ENCODE data around the gene SEPTIN2. TPM values are rescaled to one million over a fixed set of nuclear protein-coding genes. Genes with fewer than 3 reads are reported as not detected.

SEPTIN2 gene
- total RNA-seq (100 to 1,000 TPM; 301 to 319 TPM), polyA plus RNA-seq (187 TPM)

DNA sequence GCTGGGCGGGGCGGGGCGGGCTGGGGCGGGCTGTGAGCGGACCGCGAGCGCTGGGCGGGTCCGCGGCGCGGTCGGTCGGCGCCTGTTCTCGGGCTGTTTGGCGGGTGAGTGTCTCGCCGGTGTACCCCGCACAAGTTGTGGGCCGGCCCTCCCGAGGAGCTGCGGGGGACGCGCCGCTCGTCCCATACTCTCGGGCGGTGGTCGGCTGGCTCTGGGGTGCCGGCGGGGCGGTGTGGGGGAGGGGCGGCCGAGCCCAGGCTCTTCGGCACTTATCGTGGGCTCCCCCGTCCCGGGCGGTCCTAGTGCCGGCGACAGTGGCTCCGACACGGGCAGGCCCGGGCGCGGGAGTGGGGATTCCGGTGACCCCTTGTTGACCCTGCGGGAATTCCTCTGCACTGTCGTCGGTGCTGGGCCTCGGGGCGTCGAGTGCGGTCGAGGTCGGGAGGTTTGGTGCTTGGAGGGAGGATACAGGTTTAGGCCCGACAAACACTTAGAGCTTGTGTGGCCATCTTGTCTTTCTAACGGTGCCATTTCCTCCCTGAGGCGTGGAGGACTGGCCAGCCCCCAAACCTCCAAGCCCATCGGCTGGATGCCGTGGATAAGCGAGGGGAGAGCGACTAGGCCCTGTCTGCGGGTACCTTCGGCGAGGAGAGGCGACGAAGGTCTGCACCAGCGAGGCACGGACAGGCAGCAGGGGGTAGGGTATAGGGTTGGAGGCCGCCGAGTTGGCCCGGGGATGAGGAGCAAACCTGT lies at the start of gene SEPTIN2:
Gene SEPTIN2 (plus strand): TSS at position 47 of the 753 bp plus-strand sequence. CDS start 8,308 bp downstream, outside the sequence.
- Histone ChIP-seq H3K27ac (ENCODE audit: low read depth, low read length) (peak within 1 kb of the TSS; percentile 90), H3K36me3 (ENCODE audit: insufficient read depth, low read length) (no peaks in the 10 kb centered on the region), H3K4me3 (ENCODE audit: low read length) (peak within 1 kb of the TSS; percentile 89), H3K4me1 (ENCODE audit: insufficient read depth, low read length) (peaks cover 60% of the 10 kb centered on the region), H3K9me3 (ENCODE audit: low read length) (no peaks in the 10 kb centered on the region), H3K27me3 (ENCODE audit: insufficient read depth, low read length, poor library complexity, severe bottlenecking) (no peaks in the 10 kb centered on the region)
- Mint-ChIP-seq H3K9me3 (no peaks in the 10 kb centered on the region), H3K27ac (peak within 1 kb of the TSS; percentile 92 to 100 (median 99)), H3K27me3 (peaks cover 0 to 2% of the 10 kb centered on the region in 2 donors), H3K4me3 (peak within 1 kb of the TSS; percentile 89 to 99 (median 98)), H3K36me3 (peaks cover 0 to 47% (median 1%) of the 10 kb centered on the region in 3 donors), H3K4me1 (peaks cover 63 to 83% (median 73%) of the 10 kb centered on the region in 3 donors)
- ChIA-PET CTCF (interaction anchor here (1.4 to 2.1 kb wide), 2 partner anchors 8 to 43 kb away, joined by 3 to 8 read pairs; no protein-coding TSS in a partner anchor), POLR2A (interaction anchor here (0.7 to 2.1 kb wide), 10 partner anchors 10 to 386 kb away, joined by 3 to 8 read pairs (median 3); partner anchors contain the start of genes ATG4B, ING5, MTERF4 and PASK)
- peak in 4 of 5 donors; percentile 72 to 89 (median 80) for DNase-seq

DNA sequence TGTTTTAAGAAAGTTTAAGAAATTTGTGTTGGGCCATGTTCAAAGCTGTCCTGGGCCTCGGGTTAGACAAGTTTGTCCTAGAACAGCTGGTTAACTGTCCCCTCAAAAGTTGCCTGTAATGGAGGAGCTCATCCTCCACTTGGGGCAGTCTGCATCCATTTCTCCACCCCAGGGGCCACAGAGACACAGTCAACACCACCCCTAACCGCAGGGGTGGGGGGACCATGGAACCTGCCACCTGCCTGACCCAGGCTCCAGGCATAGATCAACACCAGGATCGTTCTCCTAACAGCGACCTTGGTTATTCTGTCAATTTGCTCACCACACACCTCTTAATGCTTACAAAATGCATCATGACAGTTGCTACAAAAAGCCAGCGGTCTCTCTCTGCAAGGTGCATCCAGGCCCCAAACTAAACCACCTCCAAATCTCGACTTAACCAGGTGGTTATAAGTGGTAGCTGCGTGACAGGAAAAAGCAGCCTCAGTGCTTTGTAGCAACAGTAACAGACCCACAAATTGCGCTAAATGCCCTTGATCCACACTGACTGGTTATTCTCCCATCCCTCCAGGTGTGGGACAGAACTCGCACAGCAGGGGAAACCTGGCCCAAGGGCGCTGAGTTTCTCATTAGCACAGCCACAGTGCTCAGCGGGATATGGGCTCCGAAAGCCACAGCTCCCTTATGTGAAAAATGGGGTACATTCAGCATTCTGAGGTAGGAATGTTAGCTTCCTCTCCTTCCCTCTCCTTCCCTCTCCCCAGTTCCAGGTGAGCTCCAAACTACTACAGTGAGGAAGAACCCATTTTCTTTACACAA lies 48.3 kb upstream of the SEPTIN2 start:
- Mint-ChIP-seq H3K27ac (peak overlapping the region in 5 of 8 donors; percentile 17 to 61 (median 40)), H3K4me3 (peak overlapping the region in 1 of 7 donors; percentile 65), H3K36me3 (peaks cover 0 to 65% (median 10%) of the 10 kb centered on the region in 3 donors), H3K9me3 (no peaks in the 10 kb centered on the region), H3K27me3 (peaks cover 0 to 2% of the 10 kb centered on the region in 2 donors), H3K4me1 (peaks cover 34 to 54% (median 42%) of the 10 kb centered on the region in 3 donors)
- Histone ChIP-seq H3K9me3 (ENCODE audit: low read length) (no peaks in the 10 kb centered on the region), H3K4me3 (ENCODE audit: low read length) (no peak overlapping the region), H3K27ac (ENCODE audit: low read depth, low read length) (no peak overlapping the region), H3K4me1 (ENCODE audit: insufficient read depth, low read length) (peaks cover 10% of the 10 kb centered on the region), H3K36me3 (ENCODE audit: insufficient read depth, low read length) (peaks cover 24% of the 10 kb centered on the region), H3K27me3 (ENCODE audit: insufficient read depth, low read length, poor library complexity, severe bottlenecking) (no peaks in the 10 kb centered on the region)
- DNase-seq = no peak
- ChIA-PET CTCF (interaction anchor here (1.4 to 1.7 kb wide), 2 partner anchors 9 to 48 kb away, joined by 3 to 4 read pairs; partner anchors contain the start of gene HDLBP), POLR2A (no interaction called here)

DNA sequence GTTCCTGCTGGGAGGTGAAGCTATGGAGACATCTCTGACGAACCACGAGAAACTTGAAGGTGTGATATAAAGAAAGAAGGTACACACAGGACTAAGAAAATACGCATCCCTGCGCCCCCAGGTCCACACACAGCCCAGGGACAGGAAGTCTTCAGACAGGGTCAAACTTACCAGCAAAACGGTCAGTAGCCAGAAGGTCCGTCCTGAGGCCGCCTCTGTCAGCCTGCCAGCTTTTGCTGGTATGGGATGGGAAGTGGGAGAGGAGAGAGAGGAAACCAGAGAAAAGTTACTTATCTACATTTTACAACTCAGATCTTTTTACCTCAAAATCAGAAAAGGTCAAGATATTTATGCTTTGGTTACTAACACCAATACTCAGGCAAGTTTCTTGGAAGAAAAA lies 47.4 kb upstream of the SEPTIN2 start:
- no peak overlapping the region for H3K27ac ChIP-seq (ENCODE audit: low read depth, low read length)
- POLR2A ChIA-PET = no interaction called here
- peaks cover 38 to 54% (median 47%) of the 10 kb centered on the region in 3 donors for H3K4me1 Mint-ChIP-seq
- peaks cover 15% of the 10 kb centered on the region for H3K36me3 ChIP-seq (ENCODE audit: insufficient read depth, low read length)
- H3K4me3 ChIP-seq (ENCODE audit: low read length) = no peak overlapping the region
- CTCF ChIA-PET = interaction anchor here (1.4 to 1.7 kb wide), 2 partner anchors 9 to 47 kb away, joined by 3 to 4 read pairs; partner anchors contain the start of gene HDLBP
- H3K27me3 Mint-ChIP-seq = peaks cover 0 to 2% of the 10 kb centered on the region in 2 donors
- peak overlapping the region in 1 of 7 donors; percentile 83 for H3K4me3 Mint-ChIP-seq
- peaks cover 15% of the 10 kb centered on the region for H3K4me1 ChIP-seq (ENCODE audit: insufficient read depth, low read length)
- no peaks in the 10 kb centered on the region for H3K27me3 ChIP-seq (ENCODE audit: insufficient read depth, low read length, poor library complexity, severe bottlenecking)
- no peak for DNase-seq
- no peaks in the 10 kb centered on the region for H3K9me3 ChIP-seq (ENCODE audit: low read length)
- H3K9me3 Mint-ChIP-seq = no peaks in the 10 kb centered on the region
- peak overlapping the region in 4 of 8 donors; percentile 3 to 52 (median 24) for H3K27ac Mint-ChIP-seq
- H3K36me3 Mint-ChIP-seq = peaks cover 0 to 58% (median 3%) of the 10 kb centered on the region in 3 donors

DNA sequence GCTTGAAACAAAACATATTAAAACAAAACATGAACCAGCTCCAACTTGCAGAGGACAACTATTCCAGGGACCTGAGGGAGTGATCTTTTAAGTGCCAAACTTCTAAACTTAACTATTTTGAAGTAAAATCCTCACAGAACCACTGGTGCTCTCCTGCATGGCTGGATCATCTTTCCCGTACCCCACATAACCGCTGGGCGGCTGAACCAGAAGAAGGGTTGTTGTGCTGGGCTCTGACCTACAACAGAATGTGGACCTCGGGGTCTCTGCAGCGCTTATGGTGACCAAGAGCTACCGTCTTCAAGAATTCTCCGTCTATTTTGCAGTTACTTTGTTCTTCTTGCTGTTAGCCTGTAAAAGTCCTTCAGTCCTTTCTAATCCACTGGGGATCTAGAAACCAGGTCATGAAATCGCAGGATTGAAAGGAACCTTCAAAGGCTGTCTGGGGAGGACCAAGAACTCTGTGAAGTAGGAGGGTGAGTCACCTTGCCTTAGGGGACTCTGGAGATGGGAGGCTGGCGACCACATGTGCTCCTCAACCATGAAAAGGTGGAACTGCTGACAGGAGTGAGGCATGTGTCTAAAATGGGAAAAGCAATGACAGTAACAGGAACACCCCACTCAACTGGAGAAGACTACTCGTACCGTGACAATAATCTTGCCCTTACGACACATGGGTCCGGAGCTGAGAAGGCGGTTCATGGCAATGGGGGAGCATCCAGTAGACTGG lies 46.8 kb upstream of the SEPTIN2 start:
- Histone ChIP-seq H3K4me1 (ENCODE audit: insufficient read depth, low read length) (peaks cover 21% of the 10 kb centered on the region), H3K9me3 (ENCODE audit: low read length) (no peaks in the 10 kb centered on the region), H3K36me3 (ENCODE audit: insufficient read depth, low read length) (peaks cover 11% of the 10 kb centered on the region), H3K4me3 (ENCODE audit: low read length) (no peak overlapping the region), H3K27ac (ENCODE audit: low read depth, low read length) (no peak overlapping the region), H3K27me3 (ENCODE audit: insufficient read depth, low read length, poor library complexity, severe bottlenecking) (no peaks in the 10 kb centered on the region)
- POLR2A ChIA-PET = no interaction called here
- Mint-ChIP-seq H3K4me3 (peak overlapping the region in 1 of 7 donors; percentile 83), H3K4me1 (peaks cover 44 to 58% (median 53%) of the 10 kb centered on the region in 3 donors), H3K36me3 (peaks cover 0 to 52% (median 2%) of the 10 kb centered on the region in 3 donors), H3K27me3 (peaks cover 0 to 2% of the 10 kb centered on the region in 2 donors), H3K27ac (peak overlapping the region in 6 of 8 donors; percentile 33 to 75 (median 52)), H3K9me3 (no peaks in the 10 kb centered on the region)
- DNase-seq = no peak
- CTCF ChIA-PET = interaction anchor here (1.4 kb wide), 1 partner anchor 46 kb away, joined by 3 read pairs; the partner anchor contains the start of gene HDLBP

DNA sequence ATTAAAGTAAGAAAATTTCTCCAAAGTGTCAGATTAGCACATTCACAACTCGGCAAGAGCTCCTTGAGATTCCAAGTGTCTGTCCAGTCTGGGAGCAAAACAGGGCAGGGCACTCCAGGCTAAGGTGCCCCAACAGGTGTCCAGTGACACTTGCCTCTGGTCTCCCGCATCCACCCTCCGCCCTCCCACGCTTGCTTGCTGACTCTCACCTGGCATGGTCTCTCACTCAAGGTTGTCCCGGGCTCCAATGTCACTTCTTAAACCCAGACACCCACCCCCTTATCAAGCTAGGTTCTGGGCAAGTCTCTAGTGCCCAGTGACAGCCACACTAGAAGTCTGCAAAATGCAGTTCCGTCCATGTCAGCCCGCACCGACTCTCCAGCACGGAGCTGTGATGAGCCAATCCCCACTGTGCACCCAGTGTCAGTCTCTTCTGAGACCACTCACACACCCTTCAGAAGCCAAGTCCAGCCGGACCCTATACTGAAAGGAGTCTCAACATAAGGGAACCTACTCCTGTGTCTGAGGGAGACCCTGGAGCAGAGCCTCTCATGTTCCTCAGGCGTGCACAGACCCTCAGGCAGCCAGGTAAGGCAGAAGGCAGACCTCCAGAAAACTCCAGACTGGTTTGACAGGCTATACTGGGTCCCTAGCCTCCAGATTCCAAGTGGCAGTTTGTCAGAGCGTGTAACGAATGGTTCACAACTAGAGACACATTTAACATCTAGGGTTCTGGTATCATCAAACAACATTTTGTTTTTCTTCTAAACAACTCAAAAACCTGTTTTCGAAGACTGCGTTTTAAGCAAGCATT lies 45.8 kb upstream of the SEPTIN2 start:
- ChIA-PET POLR2A (no interaction called here), CTCF (no interaction called here)
- peak overlapping the region in 6 of 8 donors; percentile 29 to 95 (median 53) for H3K27ac Mint-ChIP-seq
- Histone ChIP-seq H3K36me3 (ENCODE audit: insufficient read depth, low read length) (peaks cover 5% of the 10 kb centered on the region), H3K27me3 (ENCODE audit: insufficient read depth, low read length, poor library complexity, severe bottlenecking) (no peaks in the 10 kb centered on the region), H3K4me1 (ENCODE audit: insufficient read depth, low read length) (peaks cover 21% of the 10 kb centered on the region), H3K9me3 (ENCODE audit: low read length) (no peaks in the 10 kb centered on the region), H3K27ac (ENCODE audit: low read depth, low read length) (no peak overlapping the region), H3K4me3 (ENCODE audit: low read length) (no peak overlapping the region)
- peaks cover 0 to 44% (median 2%) of the 10 kb centered on the region in 3 donors for H3K36me3 Mint-ChIP-seq
- DNase-seq = no peak
- peaks cover 0 to 2% of the 10 kb centered on the region in 2 donors for H3K27me3 Mint-ChIP-seq
- H3K9me3 Mint-ChIP-seq = no peaks in the 10 kb centered on the region
- peaks cover 45 to 66% (median 59%) of the 10 kb centered on the region in 3 donors for H3K4me1 Mint-ChIP-seq
- peak overlapping the region in 3 of 7 donors; percentile 96 to 98 (median 97) for H3K4me3 Mint-ChIP-seq

DNA sequence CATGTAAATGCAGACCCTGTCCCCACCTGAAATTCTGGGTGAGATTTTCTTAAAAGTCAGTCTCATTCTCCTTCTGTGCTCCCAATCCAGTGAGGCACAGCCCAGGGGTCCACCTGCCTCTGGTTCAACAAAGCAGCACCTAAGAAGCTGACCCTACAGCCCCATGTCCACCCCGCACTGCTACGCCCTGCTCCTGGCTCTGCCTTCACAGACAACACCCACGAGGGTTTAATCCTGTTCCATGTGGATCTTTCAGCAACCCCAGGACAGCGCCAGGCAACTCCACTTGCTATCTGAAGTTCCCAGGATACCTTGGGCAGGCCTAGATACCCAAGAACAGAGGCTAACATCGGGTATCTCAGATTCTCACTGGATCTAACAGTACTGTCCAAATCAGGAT lies 45.2 kb upstream of the SEPTIN2 start:
- Histone ChIP-seq H3K4me3 (ENCODE audit: low read length) (no peak overlapping the region), H3K9me3 (ENCODE audit: low read length) (no peaks in the 10 kb centered on the region), H3K4me1 (ENCODE audit: insufficient read depth, low read length) (peaks cover 21% of the 10 kb centered on the region), H3K27ac (ENCODE audit: low read depth, low read length) (no peak overlapping the region), H3K36me3 (ENCODE audit: insufficient read depth, low read length) (peaks cover 4% of the 10 kb centered on the region), H3K27me3 (ENCODE audit: insufficient read depth, low read length, poor library complexity, severe bottlenecking) (no peaks in the 10 kb centered on the region)
- ChIA-PET CTCF (no interaction called here), POLR2A (no interaction called here)
- peaks cover 0 to 2% (median 0%) of the 10 kb centered on the region in 5 donors for H3K9me3 Mint-ChIP-seq
- H3K4me3 Mint-ChIP-seq = peak overlapping the region; percentile 91 to 98 (median 96)
- peaks cover 0 to 41% (median 2%) of the 10 kb centered on the region in 3 donors for H3K36me3 Mint-ChIP-seq
- peaks cover 45 to 70% (median 59%) of the 10 kb centered on the region in 3 donors for H3K4me1 Mint-ChIP-seq
- no peak for DNase-seq
- H3K27me3 Mint-ChIP-seq = peaks cover 0 to 2% of the 10 kb centered on the region in 2 donors
- H3K27ac Mint-ChIP-seq = peak overlapping the region in 7 of 8 donors; percentile 54 to 96 (median 93)

Measured in CD8-positive, alpha-beta memory T cell (primary cell).